ENCODE data around the gene RND3. TPM values are rescaled to one million over a fixed set of nuclear protein-coding genes. Genes with fewer than 3 reads are reported as not detected.

Gene RND3
- total RNA-seq, 2 donors from 2014 or later, result not detected

DNA sequence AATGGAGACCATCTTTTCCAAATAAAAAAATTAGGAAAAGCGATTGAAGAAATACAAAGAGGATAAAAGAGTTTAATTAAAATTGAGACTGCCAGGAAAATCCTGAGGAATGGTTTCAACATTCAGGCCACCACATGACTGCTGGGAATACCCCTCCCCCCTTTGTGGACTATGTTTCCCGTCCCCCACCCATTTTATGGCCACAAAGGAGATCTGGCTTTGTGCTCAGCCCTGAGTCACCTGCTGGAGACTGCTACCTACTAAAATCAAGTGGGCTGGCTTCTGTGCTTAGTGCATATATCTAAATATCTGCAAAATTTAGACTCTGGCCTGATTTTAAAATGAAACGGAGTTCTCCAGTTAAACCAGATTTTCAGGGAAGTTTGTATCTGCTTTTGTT lies 10.1 kb downstream of the RND3 start:
- no peaks in the 10 kb centered on the region for H3K9me3 ChIP-seq (ENCODE audit: control insufficient read depth, low read length, poor library complexity, severe bottlenecking)
- Mint-ChIP-seq H3K36me3 (ENCODE audit: low read depth) (no peaks in the 10 kb centered on the region), H3K27me3 (peaks cover 12% of the 10 kb centered on the region), H3K4me1 (no peaks in the 10 kb centered on the region), H3K4me3 (no peak overlapping the region), H3K27ac (no peak overlapping the region)
- no peak for ATAC-seq
- DNase-seq, result no peak

- no peak overlapping the region for H3K27ac Mint-ChIP-seq
- ATAC-seq, result no peak
Measured at GRCh38 chr2:150476809-150477302, 10.6 kb downstream of the RND3 start.

GRCh38 chr2:150476286-150476685 lies 11.2 kb downstream of the RND3 start:
- no peak for DNase-seq
- Mint-ChIP-seq H3K36me3 (ENCODE audit: low read depth) (no peaks in the 10 kb centered on the region), H3K4me3 (no peak overlapping the region), H3K27me3 (peaks cover 12% of the 10 kb centered on the region), H3K4me1 (no peaks in the 10 kb centered on the region), H3K27ac (no peak overlapping the region)
- no peaks in the 10 kb centered on the region for H3K9me3 ChIP-seq (ENCODE audit: control insufficient read depth, low read length, poor library complexity, severe bottlenecking)
- ATAC-seq, result no peak

More at GRCh38 chr2:150476809-150477302, 10.6 kb downstream of the RND3 start:
- Mint-ChIP-seq H3K4me1 (no peaks in the 10 kb centered on the region), H3K36me3 (ENCODE audit: low read depth) (no peaks in the 10 kb centered on the region), H3K27me3 (peaks cover 12% of the 10 kb centered on the region), H3K4me3 (no peak overlapping the region)
- H3K9me3 ChIP-seq (ENCODE audit: control insufficient read depth, low read length, poor library complexity, severe bottlenecking), result no peaks in the 10 kb centered on the region
- no peak for DNase-seq

DNA sequence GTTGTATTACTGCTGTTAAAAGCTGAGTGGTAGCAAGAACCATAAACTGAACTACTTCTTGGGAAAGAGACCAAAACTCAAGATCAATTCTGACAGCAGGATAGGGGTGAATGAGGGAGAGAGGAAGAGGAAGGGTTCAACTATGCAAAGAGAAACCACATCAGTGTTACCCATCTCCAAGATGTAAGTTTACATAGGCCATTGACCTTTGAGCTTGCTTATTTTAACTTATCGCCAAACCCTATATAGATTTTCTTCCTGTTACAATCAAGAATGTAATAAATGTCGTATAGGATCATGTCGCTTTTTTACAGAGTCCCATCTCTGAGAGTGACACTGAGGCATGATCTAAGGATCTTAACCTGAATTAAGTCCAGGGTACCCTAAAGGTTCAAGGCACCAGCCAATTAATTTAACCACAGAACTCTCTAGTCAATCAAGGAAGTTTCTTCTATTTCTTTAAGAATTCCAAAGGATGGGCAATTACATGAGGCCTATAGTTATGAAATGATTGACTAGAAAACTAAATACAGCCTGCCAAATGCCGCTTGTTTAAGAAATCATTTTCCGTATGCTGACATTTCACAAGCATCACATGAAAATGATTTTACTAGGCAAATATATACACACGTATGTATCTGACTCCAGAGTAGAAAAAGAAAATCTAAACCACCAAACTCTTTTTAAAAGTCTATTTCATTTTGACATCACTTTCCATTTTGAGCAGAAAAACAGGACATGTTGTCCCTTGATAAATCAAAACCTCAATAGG lies 11.8 kb downstream of the RND3 start:
- H3K9me3 ChIP-seq (ENCODE audit: control insufficient read depth, low read length, poor library complexity, severe bottlenecking), result no peaks in the 10 kb centered on the region
- Mint-ChIP-seq H3K27ac (no peak overlapping the region), H3K4me1 (no peaks in the 10 kb centered on the region), H3K36me3 (ENCODE audit: low read depth) (no peaks in the 10 kb centered on the region), H3K27me3 (peaks cover 7% of the 10 kb centered on the region), H3K4me3 (no peak overlapping the region)
- no peak for ATAC-seq
- DNase-seq, result no peak

DNA sequence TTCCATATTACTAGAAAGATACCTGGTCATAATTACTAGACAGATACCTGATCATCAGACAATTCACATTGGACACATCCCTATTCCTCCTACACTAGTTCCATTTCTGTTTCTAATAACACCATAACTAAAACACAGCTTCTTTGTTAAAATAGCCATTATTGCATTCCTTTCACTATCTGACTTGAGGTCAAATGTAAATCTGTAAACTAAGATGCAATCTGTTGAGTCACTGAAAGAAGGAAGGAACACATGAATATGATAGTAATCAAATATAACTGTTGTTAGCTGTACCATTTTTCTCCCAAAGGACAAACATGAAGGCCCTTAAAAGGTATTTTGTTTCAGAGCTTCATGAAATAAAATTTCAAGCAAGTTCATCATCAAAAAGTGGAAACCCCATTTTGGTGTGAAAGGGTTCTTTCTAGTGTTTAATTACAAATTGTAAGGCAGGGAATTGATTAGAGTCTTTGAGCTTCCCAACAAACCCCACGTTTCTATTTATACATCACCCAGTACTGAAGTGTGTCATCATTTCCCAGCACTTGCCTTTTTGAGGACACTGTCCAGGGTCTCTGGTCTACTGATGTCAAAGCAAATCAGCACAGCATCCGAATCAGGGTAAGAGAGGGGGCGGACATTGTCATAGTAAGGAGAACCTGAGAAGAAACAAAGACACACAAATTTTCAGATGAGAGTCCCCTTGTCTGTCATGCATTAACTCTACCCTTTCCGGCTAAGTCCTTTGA lies 13.0 kb downstream of the RND3 start:
- ATAC-seq, result no peak
- H3K36me3 Mint-ChIP-seq (ENCODE audit: low read depth), result no peaks in the 10 kb centered on the region
- H3K9me3 ChIP-seq (ENCODE audit: control insufficient read depth, low read length, poor library complexity, severe bottlenecking), result no peaks in the 10 kb centered on the region
- H3K4me3 Mint-ChIP-seq, result no peak overlapping the region
- DNase-seq, result no peak
- H3K27ac Mint-ChIP-seq, result no peak overlapping the region
- H3K4me1 Mint-ChIP-seq, result no peaks in the 10 kb centered on the region
- H3K27me3 Mint-ChIP-seq, result peaks cover 7% of the 10 kb centered on the region

DNA sequence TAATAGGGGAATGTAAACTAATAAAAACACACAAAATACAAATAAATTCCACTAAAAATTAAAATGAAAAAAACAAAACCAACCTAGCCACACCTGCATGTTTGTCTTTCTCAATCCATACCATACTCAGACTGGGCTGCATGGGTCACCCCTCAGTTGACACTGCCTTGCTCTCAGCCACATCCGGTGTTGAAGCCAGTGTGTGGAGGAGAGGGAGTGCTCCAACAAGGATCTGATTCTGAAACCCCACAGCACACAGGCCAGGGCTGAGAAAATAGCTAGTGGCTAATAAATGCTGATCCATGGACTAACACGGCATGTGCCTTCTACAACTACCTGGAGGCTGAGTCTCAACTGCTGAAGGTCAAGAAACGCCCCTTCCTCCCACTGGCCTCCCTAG lies 13.7 kb downstream of the RND3 start:
- H3K4me1 Mint-ChIP-seq, result no peaks in the 10 kb centered on the region
- H3K36me3 Mint-ChIP-seq (ENCODE audit: low read depth), result no peaks in the 10 kb centered on the region
- no peak for ATAC-seq

GRCh38 chr2:150472511-150472899 lies 15.0 kb downstream of the RND3 start:
- H3K9me3 ChIP-seq (ENCODE audit: control insufficient read depth, low read length, poor library complexity, severe bottlenecking), result no peaks in the 10 kb centered on the region
- Mint-ChIP-seq H3K27me3 (peaks cover 5% of the 10 kb centered on the region), H3K4me1 (no peaks in the 10 kb centered on the region), H3K4me3 (no peak overlapping the region), H3K27ac (no peak overlapping the region), H3K36me3 (ENCODE audit: low read depth) (no peaks in the 10 kb centered on the region)
- no peak for ATAC-seq
- no peak for DNase-seq

More for the DNA sequence above, 13.7 kb downstream of the RND3 start:
- no peak overlapping the region for H3K4me3 Mint-ChIP-seq
- no peaks in the 10 kb centered on the region for H3K9me3 ChIP-seq (ENCODE audit: control insufficient read depth, low read length, poor library complexity, severe bottlenecking)
- no peak overlapping the region for H3K27ac Mint-ChIP-seq
- H3K27me3 Mint-ChIP-seq, result peaks cover 7% of the 10 kb centered on the region
- DNase-seq, result no peak

DNA sequence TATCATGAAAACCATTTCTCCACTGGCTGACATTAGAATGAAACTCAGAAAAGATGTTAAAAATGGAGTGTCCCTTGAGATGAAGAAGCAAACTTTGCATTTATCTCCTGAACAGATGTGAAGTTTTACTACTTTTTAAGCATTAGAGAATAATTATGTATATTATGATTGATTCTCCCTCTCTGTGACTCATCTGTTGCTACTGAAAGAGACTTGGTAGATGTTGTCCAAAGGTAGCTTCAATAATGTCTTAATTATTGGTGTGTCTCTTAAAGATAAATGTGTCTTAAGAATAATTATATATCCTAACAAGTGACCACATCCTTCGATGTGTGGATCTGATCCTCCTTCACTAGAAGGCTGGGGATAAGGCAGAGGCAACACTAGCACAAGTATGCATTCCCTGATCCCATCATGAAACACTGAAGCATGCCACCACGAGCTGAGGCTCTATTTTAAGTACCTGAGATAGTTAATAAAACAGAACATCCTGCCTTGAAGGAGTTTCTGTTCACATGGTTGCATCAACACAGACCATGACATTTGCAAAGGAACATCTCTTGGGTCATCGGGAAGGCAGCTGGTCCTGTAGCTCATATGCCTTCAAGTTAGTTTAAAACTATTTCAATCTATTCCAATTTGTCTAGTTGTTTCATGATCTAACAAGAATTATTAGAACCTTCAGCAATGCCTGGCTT lies 15.5 kb downstream of the RND3 start:
- ATAC-seq (no peak), DNase-seq (no peak)
- H3K27me3 Mint-ChIP-seq, result no peaks in the 10 kb centered on the region
- H3K36me3 Mint-ChIP-seq (ENCODE audit: low read depth), result no peaks in the 10 kb centered on the region
- no peak overlapping the region for H3K27ac Mint-ChIP-seq
- H3K4me1 Mint-ChIP-seq, result no peaks in the 10 kb centered on the region
- no peak overlapping the region for H3K4me3 Mint-ChIP-seq
- H3K9me3 ChIP-seq (ENCODE audit: control insufficient read depth, low read length, poor library complexity, severe bottlenecking), result no peaks in the 10 kb centered on the region

DNA sequence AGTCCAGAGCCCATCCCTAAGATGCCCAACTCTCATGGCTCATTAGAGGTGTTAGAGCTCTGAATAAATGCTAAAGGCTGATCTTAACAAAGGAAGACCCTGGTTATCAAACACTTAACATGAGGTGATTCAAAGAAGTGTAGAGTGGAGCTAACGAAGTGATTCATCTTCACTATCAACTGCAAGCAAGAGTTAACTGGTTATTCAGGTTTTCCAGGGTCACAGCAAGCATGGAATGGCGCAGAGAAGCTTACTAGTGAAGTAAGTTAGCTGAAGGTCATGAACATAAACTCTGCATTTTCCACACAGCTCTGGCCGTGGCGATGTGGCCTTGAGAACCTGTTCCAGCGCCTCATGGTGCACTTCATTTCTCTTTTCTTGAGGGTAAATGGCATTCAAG lies 17.0 kb downstream of the RND3 start:
- no peaks in the 10 kb centered on the region for H3K9me3 ChIP-seq (ENCODE audit: control insufficient read depth, low read length, poor library complexity, severe bottlenecking)
- Mint-ChIP-seq H3K36me3 (ENCODE audit: low read depth) (no peaks in the 10 kb centered on the region), H3K27ac (no peak overlapping the region), H3K4me1 (no peaks in the 10 kb centered on the region), H3K4me3 (no peak overlapping the region), H3K27me3 (no peaks in the 10 kb centered on the region)
- no peak for ATAC-seq
- no peak for DNase-seq

GRCh38 chr2:150469706-150470274 lies 17.7 kb downstream of the RND3 start:
- no peak for DNase-seq
- no peak overlapping the region for H3K4me3 Mint-ChIP-seq
- H3K4me1 Mint-ChIP-seq, result no peaks in the 10 kb centered on the region
- no peak for ATAC-seq
- no peaks in the 10 kb centered on the region for H3K27me3 Mint-ChIP-seq
- H3K36me3 Mint-ChIP-seq (ENCODE audit: low read depth), result no peaks in the 10 kb centered on the region
- H3K27ac Mint-ChIP-seq, result no peak overlapping the region
- no peaks in the 10 kb centered on the region for H3K9me3 ChIP-seq (ENCODE audit: control insufficient read depth, low read length, poor library complexity, severe bottlenecking)

DNA sequence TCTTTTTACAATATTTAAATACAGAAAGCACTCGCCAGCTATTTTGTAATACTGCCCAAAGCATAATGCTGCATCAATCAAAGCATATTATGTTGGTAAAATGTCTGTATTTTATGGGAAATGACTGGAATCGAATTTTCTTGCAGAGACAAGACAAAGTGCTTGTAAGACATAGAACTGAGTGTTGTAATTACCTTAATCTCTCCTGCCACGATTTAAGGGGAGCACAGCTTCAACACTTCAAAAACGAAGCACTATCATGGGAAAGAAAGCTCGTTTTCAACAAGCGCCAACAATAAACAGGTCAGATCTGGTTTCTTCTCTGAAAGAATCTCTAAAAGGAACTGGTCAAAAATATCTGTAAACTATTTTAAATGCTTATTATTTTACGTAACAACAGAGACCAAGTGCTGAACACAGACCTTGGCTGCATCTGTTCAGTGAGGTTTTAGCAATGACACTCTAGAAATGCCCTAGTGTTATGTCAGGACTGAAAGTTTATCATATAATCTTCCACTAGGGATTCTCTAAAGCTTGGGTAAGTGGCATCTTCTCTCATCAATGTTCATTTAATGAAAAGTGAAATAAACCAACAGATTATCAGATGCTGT lies 19.0 kb downstream of the RND3 start:
- DNase-seq (no peak), ATAC-seq (no peak)
- H3K27ac Mint-ChIP-seq, result no peak overlapping the region
- H3K4me1 Mint-ChIP-seq, result no peaks in the 10 kb centered on the region
- H3K9me3 ChIP-seq (ENCODE audit: control insufficient read depth, low read length, poor library complexity, severe bottlenecking), result no peaks in the 10 kb centered on the region
- no peak overlapping the region for H3K4me3 Mint-ChIP-seq
- peaks cover 4% of the 10 kb centered on the region for H3K27me3 Mint-ChIP-seq
- H3K36me3 Mint-ChIP-seq (ENCODE audit: low read depth), result no peaks in the 10 kb centered on the region

DNA sequence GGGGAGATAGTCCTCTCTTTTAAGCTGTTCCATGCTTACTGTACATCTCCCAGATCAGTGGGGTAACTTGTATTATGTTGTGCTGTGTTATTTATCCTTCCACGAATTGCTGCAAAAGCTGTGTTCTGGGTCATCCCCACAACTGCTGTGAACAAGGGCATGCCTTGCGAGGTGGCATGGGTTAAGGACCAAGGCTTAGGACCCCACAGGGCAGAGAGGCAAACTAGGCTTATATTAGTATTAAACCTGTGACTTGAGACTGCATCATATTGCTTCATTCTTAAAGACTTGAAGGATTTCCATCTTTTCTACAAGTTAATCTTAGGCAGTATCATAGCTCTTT lies 19.9 kb downstream of the RND3 start:
- no peaks in the 10 kb centered on the region for H3K4me1 Mint-ChIP-seq
- ATAC-seq (no peak), DNase-seq (no peak)
- H3K27me3 Mint-ChIP-seq, result peaks cover 6% of the 10 kb centered on the region
- H3K9me3 ChIP-seq (ENCODE audit: control insufficient read depth, low read length, poor library complexity, severe bottlenecking), result no peaks in the 10 kb centered on the region
- no peak overlapping the region for H3K27ac Mint-ChIP-seq
- no peaks in the 10 kb centered on the region for H3K36me3 Mint-ChIP-seq (ENCODE audit: low read depth)
- H3K4me3 Mint-ChIP-seq, result no peak overlapping the region
